ENCODE measurements around the gene FIGN.

FIGN gene

GRCh38 chr2:163735685-163736432, at the start of gene FIGN:
FIGN (minus strand) TSS chr2:163736008; CDS start chr2:163734927, 1,081 bp downstream.
- DNase-seq: peak; percentile 42 to 55

GRCh38 chr2:163785162-163785561, 49.4 kb upstream of the FIGN start:
- no peak for DNase-seq

- DNase-seq: no peak
Observed at GRCh38 chr2:163779970-163780597, 44.3 kb upstream of the FIGN start.

- no peak for DNase-seq
Observed at GRCh38 chr2:163778045-163778781, 42.4 kb upstream of the FIGN start.

GRCh38 chr2:163775304-163775703, 39.5 kb upstream of the FIGN start:
- DNase-seq: no peak

- DNase-seq: no peak
Observed at GRCh38 chr2:163774862-163775261, 39.1 kb upstream of the FIGN start.

GRCh38 chr2:163773276-163773675, 37.5 kb upstream of the FIGN start:
- no peak for DNase-seq

- DNase-seq: no peak
Observed at GRCh38 chr2:163771596-163771995, 35.8 kb upstream of the FIGN start.

GRCh38 chr2:163768881-163769695, 33.3 kb upstream of the FIGN start:
- no peak for DNase-seq

- DNase-seq: no peak
Observed at GRCh38 chr2:163767097-163767496, 31.3 kb upstream of the FIGN start.

- no peak for DNase-seq
Observed at GRCh38 chr2:163764566-163764965, 28.8 kb upstream of the FIGN start.

GRCh38 chr2:163759013-163759412, 23.2 kb upstream of the FIGN start:
- no peak for DNase-seq

GRCh38 chr2:163757814-163758213, 22.0 kb upstream of the FIGN start:
- no peak for DNase-seq

GRCh38 chr2:163756588-163756987, 20.8 kb upstream of the FIGN start:
- DNase-seq: no peak

- DNase-seq: no peak
Observed at GRCh38 chr2:163755366-163755765, 19.6 kb upstream of the FIGN start.

- no peak for DNase-seq
Observed at GRCh38 chr2:163753726-163754125, 17.9 kb upstream of the FIGN start.

GRCh38 chr2:163752267-163752666, 16.5 kb upstream of the FIGN start:
- DNase-seq: no peak

- DNase-seq: no peak
Observed at GRCh38 chr2:163751696-163752095, 15.9 kb upstream of the FIGN start.

GRCh38 chr2:163748420-163748819, 12.6 kb upstream of the FIGN start:
- no peak for DNase-seq

GRCh38 chr2:163741435-163741834, 5.6 kb upstream of the FIGN start:
- no peak for DNase-seq

- no peak for DNase-seq
Observed at GRCh38 chr2:163737563-163737962, 1.8 kb upstream of the FIGN start.

GRCh38 chr2:163737190-163737439, 1.3 kb upstream of the FIGN start:
- no peak for DNase-seq

GRCh38 chr2:163736433-163737189, 803 bp upstream of the FIGN start:
- peak; percentile 15 to 54 for DNase-seq

Measured in SHP77 (cell line).